ENCODE measurements around the gene IYD. TPM values are rescaled to one million over a fixed set of nuclear protein-coding genes. Genes with fewer than 3 reads are reported as not detected.

Gene IYD
- total RNA-seq, 1 experiment from 2014 or later: not detected

DNA sequence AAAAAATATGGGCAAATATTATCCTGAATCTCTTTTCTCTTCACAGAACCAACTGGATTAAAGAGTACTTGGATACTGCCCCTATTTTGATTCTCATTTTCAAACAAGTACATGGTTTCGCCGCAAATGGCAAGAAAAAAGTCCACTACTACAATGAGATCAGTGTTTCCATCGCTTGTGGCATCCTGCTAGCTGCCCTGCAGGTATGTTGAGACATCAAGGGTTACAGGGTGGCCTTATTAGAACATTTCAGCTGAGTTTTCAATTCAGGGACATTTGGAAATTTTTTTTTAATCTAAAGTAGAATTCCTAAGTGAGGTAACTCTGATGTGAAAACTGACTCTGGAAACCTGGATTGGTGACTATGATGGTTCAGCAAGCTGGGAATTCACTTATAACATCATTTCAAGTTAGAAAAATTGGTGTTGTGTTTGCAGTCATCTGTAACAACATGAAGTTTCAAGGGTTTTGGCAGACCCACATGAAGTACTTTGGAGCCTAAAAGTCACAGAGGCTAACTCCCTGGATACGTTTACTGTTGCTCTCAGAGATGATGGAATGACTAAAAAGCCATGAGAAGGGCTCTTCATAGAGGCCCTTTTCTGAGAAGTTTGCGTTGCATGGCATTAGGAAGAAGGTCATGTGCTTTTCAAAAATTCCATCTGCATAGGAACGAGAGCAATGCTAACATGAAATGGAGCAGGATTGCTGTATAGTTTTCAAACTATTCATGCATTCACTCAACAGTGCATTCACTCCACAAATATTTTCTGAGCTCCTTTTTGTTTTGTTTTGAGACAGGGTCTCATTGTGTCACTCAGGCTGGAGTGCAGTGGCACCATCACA, 25.5 kb downstream of the IYD start:
- Mint-ChIP-seq H3K9me3 (no peaks in the 10 kb centered on the region), H3K27me3 (ENCODE audit: low read depth) (peaks cover 12% of the 10 kb centered on the region), H3K27ac (no peak overlapping the region), H3K4me1 (peaks cover 2% of the 10 kb centered on the region in 2 experiments; a peak in 2 of 4 replicates), H3K4me3 (no peak overlapping the region), H3K36me3 (ENCODE audit: insufficient read depth in 1 of 3, low read depth in 3 of 3) (no peaks in the 10 kb centered on the region)
- Histone ChIP-seq H3T11ph (ENCODE audit: low read length) (no peak overlapping the region), H3K23me2 (ENCODE audit: insufficient read length, low read depth, low read length, poor library complexity, severe bottlenecking) (no peaks in the 10 kb centered on the region), H4K8ac (replicated peaks; ENCODE audit: insufficient read length, low read depth, low read length) (no peak overlapping the region), H2AK5ac (ENCODE audit: insufficient read length, low read length) (no peak overlapping the region), H3K9ac (ENCODE audit: extremely low read depth, insufficient read length, low read length) (no peak overlapping the region), H3K27ac (ENCODE audit: insufficient read length, low read depth, low read length) (no peak overlapping the region), H3K79me2 (ENCODE audit: insufficient read depth, low read length) (no peaks in the 10 kb centered on the region), H3K56ac (ENCODE audit: insufficient read length, low read depth, low read length) (no peak overlapping the region), H2AFZ (ENCODE audit: low read length) (no peak overlapping the region), H4K20me1 (ENCODE audit: control insufficient read depth, insufficient read depth, insufficient read length) (no peaks in the 10 kb centered on the region), H3K4ac (ENCODE audit: low read depth, low read length) (no peak overlapping the region), H2BK12ac (ENCODE audit: insufficient read length, low read depth, low read length) (no peak overlapping the region), H4K5ac (ENCODE audit: insufficient read length, low read depth, low read length) (no peak overlapping the region), H2BK15ac (ENCODE audit: low read depth, low read length) (no peak overlapping the region), H3K14ac (ENCODE audit: insufficient read depth, low read length) (no peak overlapping the region), H3K79me1 (ENCODE audit: insufficient read depth, low read depth, low read length, poor library complexity, severe bottlenecking) (no peaks in the 10 kb centered on the region), H3K4me1 (ENCODE audit: insufficient read depth, low read length) (no peaks in the 10 kb centered on the region), H4K91ac (ENCODE audit: insufficient read length, low read depth, low read length) (no peak overlapping the region), H3K9me3 (ENCODE audit: control insufficient read depth, low read depth, low read length) (no peaks in the 10 kb centered on the region), H3K4me2 (ENCODE audit: insufficient read depth, insufficient read length, low read length) (no peak overlapping the region), H2BK5ac (ENCODE audit: insufficient read length, low read length) (no peak overlapping the region), H2BK20ac (ENCODE audit: low read depth, low read length, poor library complexity, severe bottlenecking) (no peak overlapping the region), H3K27me3 (ENCODE audit: insufficient read depth, low read length) (no peaks in the 10 kb centered on the region), H2BK120ac (ENCODE audit: low read depth, low read length, poor library complexity, severe bottlenecking) (no peak overlapping the region), H3K18ac (ENCODE audit: insufficient read length, low read depth, low read length) (no peak overlapping the region), H3K23ac (ENCODE audit: insufficient read length, low read depth, low read length) (no peak overlapping the region)
- no CpG with 5 or more reads among the region's 6 CpGs for WGBS (ENCODE audit: extremely low coverage, insufficient read length, low lambda C conversion rate)
- TF ChIP-seq, protein P1, sequence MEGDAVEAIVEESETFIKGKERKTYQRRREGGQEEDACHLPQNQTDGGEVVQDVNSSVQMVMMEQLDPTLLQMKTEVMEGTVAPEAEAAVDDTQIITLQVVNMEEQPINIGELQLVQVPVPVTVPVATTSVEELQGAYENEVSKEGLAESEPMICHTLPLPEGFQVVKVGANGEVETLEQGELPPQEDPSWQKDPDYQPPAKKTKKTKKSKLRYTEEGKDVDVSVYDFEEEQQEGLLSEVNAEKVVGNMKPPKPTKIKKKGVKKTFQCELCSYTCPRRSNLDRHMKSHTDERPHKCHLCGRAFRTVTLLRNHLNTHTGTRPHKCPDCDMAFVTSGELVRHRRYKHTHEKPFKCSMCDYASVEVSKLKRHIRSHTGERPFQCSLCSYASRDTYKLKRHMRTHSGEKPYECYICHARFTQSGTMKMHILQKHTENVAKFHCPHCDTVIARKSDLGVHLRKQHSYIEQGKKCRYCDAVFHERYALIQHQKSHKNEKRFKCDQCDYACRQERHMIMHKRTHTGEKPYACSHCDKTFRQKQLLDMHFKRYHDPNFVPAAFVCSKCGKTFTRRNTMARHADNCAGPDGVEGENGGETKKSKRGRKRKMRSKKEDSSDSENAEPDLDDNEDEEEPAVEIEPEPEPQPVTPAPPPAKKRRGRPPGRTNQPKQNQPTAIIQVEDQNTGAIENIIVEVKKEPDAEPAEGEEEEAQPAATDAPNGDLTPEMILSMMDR (conservative IDR thresholded peaks at IDR 0.05): no peak
- DNase-seq: no peak
